ENCODE results near the gene MRPL52.

DNA sequence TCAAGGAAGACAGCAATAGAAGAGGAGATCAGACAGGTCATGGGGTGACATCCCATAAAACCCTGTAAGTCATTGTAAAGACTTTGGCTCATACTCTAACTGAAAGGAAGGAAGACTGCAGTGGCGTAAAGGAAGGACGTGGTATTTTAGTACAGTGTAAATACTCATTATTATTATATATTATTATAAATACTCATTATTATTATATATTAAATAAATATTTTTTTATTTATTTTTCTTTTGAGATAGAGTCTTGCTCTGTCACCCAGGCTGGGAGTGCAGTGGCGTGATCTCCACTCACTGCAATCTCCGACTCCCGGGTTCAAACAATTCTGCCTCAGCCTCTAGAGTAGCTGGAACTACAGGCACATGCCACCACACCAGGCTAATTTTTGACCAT, 26.7 kb downstream of the MRPL52 start:
- TF ChIP-seq CTCF (IDR thresholded peaks at IDR 0.05) = no peak
- no peak for TF ChIP-seq ZFX (IDR thresholded peaks at IDR 0.05; ENCODE audit: borderline replicate concordance)
